GM18498 (cell line): ENCODE measurements around the gene SLC25A23.
"Not testable (repeated sequence)": the region's sequence is repeated elsewhere in the genome, so short reads cannot be mapped to it uniquely, and the experiment has no call there.

Source experiments
- ATAC-seq: cut with Tn5 transposase; IDR thresholded peaks from one replicate; pipeline ENCODE4 v1.9.1; 2021; ENCODE audit warnings: mild to moderate bottlenecking, moderate library complexity; ENCODE audit not compliant: unreplicated experiment

The SLC25A23 gene

GRCh38 chr19:6457958-6458694, 1.5 kb downstream of the SLC25A23 start:
- no peak for ATAC-seq

DNA sequence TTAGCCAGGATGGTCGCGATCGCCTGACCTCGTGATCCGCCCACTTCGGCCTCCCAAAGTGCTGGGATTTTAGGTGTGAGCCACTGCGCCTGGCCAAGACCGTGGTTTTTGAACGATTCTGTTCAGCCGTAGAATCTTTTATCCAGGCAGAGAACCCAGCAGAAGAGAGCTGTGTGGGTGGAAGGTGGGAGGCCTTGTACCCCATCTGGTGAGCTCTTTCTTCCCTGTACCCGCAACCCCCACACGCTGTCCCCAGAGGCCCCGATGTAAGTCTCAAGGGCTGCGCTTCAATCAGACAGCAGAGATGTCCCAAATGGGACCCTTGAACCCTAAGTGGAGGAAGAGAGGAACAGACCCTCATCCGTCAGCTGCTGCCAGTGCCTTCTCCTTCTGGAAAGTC, 3.7 kb downstream of the SLC25A23 start:
- no peak for ATAC-seq

DNA sequence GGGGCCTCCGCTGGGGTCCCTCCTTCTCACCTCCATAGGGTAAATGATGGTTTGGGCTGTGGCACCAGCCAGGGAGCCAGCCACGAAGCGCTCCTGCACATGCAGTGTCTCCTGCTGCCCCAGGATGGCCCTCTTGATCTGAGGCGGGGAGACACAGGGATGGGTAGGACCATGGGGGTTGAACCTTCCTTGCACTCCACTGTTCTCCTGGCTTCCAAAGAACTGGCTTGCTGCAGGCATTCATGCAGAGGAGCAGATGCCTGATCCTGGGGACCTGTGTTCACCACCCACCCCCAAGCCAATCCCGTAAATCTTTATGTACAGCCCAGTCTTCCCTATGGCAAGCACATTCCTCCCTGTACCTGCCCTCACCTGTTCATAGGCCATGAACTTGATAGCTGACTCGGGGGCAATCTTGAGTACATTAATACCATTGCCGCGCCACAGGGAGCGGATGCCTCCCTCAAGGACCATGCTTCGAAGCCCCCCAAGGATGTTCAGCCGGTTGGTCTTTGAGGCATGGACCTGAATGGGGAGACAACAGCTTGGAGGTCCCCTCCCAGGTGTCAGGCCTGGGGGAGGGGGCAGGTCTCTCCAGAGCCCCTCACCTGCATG, 5.5 kb downstream of the SLC25A23 start:
- no peak for ATAC-seq

GRCh38 chr19:6452899-6453298, 6.7 kb downstream of the SLC25A23 start:
- no peak for ATAC-seq

DNA sequence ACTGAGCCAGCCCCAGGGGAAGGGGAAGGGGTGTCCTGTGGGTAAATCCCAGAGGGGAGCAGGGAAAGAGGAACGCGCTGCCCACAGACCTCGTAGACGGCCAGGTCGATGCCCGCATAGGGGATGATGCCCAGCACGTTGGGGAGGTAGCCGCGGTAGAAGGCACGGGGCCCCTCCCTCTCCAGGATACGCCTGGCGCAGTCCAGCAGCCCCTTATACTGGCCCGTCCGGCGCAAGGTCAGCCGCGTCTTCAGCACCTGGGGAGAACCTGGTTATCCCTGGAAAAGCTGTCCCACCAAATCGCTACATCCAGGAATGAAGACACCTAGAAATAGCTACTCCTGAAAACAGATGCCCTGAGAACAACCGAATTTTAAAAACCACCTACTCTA, 7.4 kb downstream of the SLC25A23 start:
- ATAC-seq = no peak

DNA sequence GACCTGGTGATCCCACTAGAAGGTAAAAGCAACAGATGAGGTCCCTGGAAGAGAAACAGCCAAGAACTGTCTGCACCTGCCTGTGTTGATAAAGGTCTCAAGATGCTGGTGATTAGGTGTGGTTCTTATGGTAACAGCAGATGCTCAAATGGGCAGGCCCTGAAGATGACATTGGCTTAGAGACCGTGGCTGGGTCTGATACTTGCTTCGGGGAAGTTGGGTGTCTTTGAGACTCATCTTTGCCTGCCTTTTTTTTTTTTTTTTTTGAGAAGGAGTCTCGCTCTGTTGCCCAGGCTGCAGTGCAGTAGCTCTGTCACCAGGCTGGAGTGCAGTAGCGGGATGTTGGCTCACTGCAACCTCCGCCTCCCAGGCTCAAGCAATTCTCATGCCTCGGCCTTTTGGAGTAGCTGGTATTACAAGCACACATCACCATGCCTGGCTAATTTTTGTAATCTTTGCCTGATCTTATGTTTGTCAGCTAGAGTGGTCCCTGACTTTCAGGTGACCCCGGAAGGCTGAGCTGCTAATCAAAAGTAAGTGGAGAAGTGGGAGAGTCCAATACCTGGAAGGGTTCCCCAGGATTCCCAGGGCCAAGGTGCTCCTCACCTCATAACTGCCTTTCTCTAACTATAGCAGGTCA, 7.9 kb downstream of the SLC25A23 start:
- no peak for ATAC-seq

DNA sequence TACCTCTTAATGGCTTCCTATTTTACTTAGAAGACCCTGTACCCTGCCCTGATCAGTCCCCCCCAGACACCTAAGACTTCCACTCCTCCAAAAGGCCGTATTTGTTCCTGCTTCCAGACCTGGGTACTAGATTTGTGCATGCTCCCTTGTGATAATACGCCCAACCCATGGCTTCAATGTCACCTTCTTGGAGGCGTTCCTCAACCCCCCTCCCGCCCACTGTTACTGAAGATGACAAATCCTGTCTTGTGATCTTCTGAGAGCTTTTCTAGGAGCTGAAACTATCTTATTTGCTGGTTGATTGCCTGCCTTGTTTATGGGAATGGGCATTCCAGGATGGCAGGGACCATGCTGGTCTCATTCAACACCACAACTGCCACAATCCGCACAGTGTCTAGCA, 9.4 kb downstream of the SLC25A23 start:
- ATAC-seq = no peak

DNA sequence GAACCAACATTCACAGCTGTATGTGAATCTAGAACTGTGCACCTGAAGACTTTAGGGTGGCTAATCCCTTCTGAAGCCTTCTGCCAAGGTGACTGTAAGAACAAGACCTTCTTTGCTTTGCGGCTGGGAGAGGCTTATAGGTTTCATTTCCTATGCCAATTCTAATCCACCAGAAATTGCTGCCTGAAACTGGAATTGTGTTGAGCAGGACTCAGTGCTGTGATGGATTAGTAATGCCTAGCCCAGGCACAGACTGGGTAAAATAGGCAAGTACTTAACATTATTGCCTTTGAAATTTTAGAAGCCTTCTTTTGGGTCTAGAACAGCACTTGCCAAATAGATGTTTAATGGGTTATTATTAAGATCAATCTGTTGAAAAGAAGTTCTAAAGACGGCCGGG, 11.5 kb downstream of the SLC25A23 start:
- no peak for ATAC-seq

DNA sequence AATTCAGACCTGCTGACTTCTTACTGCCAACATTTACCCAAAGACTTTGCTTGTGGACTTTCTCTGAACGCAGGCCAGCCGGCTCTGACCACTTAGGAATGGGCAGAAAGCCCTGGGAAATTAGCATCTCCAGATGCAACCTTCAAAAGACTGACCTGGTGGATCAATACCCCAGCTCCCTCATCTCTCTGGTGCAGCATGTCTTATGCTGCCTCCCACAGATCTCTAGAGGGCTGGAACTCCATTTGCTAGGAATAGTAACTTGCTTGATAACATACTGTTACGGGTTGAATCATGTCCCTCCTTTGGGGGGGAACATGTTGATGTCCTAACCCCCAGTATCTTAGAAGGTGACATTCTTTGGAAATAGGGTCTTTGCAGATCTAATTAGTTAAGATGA, 13.1 kb downstream of the SLC25A23 start:
- ATAC-seq = no peak

- ATAC-seq = no peak
These were observed 15.6 kb downstream of the SLC25A23 start for GRCh38 chr19:6443986-6444385.

DNA sequence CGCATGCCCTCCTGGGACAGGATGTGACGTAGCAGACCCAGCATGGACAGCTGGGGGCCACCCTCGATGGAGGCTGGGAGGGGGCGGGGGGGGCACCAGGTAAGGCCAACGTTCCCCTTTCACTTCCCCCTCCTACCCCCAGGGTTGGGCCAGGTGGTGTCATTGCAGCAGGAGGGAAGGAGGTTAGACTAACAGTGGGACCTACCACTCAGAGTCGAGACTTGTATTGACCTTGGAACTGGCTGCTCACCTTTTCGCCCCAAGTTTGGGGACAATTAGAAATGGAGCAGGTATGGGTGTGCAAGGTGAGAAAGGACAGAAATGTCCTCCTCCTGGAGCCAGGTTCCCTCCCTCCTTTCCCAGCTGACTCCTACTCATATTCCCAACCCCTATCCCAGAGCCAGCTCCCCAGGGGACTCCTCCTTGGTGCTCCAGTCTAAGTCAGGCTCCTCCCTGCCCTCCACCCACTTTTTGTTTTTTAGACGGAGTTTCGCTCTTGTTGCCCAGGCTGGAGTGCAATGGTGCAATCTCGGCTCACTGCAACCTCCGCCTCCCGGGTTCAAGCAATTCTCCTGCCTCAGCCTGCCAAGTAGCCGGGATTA, 17.4 kb downstream of the SLC25A23 start:
- no peak for ATAC-seq

DNA sequence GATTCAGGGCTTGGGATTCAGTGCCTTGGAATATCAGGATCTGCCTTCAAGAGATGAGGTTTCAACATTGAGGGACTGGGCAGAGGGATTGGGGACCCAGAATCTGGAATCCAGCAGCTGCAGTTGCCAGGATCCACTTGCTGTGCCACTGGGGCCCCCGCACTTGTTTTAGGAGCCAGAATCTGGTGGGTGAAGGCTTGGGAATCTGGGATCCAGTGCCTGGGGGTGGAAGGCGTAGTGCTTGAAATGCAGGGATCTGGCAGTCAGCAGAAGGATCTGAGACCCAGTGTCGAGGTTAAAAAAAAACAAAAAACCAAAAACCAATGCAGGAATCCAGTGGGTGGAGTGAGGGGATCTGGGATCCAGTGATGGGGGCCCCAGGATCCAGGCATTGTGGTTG, 18.7 kb downstream of the SLC25A23 start:
- ATAC-seq = no peak

GRCh38 chr19:6439743-6440142, 19.8 kb downstream of the SLC25A23 start:
- ATAC-seq = no peak

- no peak for ATAC-seq
These were observed 25.9 kb downstream of the SLC25A23 start, which contains the start of gene SLC25A41 for GRCh38 chr19:6433663-6434062. Gene SLC25A41, minus strand, starts transcription at chr19:6433763. Its CDS starts 70 bp downstream, at chr19:6433693.

DNA sequence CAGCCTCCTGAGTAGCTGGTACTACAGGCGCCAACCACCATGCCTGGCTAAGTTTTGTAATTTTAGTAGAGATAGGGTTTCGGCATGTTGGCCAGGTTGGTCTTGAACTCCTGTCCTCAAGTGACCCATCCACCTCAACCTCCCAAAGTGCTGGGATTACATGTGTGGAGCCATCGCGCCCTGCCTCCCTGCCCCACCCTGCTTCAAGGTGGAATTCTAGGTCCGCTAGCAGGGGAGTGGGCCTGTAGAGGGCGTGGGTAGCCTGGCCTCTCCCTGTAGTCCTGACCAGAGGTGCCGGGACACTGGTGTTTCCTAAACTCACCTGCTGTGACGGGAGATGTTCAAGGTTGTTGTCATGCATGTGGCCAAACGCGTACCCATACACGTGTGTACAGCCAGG, 26.4 kb downstream of the SLC25A23 start:
- ATAC-seq = no peak

DNA sequence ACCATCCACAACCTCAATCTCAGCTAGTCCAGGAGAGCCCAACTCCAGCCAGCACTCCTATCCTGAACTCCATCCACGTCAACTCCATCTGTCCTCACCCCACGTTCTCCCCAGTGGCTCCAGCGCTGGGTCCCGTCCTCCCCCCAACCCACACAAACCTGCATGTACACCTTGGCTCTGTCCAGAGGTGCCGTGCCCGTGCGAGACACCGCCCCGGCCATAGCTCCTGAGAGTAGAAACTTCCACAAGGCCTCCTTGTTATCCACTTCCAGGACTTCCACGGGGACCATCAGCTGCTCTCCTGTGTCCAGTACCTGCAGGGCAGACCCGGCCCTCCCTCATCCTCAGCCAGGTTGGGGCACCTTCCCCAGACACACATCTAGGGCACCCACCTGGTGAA, 27.7 kb downstream of the SLC25A23 start:
- ATAC-seq = no peak

DNA sequence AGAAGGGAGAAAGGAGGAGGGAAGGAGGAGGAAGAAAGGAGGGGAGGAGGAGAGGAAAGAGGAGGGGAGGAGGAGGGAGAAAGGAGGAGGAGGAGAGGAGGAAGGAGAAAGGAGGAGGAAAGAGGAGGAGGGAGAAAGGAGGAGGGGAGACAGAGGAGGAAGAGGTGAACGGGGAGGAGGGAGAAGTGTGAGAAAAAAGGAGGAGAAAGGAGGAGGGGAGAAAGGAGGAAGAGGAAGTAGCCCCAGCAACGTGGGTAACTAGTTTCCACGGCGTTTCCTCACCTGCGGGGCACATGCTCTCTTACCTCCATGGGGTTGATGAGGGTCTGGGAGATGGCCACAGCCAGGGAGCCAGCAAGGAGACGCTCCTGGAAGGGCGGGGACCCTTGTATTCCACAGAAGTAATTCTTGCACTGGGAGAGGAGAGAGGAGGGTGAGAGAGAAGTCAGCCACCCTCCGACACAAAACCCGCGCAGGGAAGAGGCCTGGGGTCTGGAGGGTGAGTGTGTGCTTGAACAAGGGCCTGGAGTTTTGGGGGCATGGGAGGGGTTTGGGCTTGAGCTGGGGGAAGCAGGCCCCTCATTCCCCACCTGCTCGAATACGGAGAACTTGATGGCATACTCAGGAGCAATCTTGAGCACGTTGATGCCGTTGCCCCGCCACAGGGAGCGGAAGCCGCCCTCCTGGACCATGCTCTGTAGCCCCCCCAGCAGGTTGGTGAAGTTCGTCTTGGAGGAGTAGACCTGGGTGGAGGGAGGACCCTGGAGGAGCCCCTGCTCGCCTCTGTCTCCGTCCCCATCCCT, 30.0 kb downstream of the SLC25A23 start:
- ATAC-seq = no peak

- not testable (repeated sequence) for ATAC-seq
These were observed 30.7 kb downstream of the SLC25A23 start for GRCh38 chr19:6428692-6429418.

DNA sequence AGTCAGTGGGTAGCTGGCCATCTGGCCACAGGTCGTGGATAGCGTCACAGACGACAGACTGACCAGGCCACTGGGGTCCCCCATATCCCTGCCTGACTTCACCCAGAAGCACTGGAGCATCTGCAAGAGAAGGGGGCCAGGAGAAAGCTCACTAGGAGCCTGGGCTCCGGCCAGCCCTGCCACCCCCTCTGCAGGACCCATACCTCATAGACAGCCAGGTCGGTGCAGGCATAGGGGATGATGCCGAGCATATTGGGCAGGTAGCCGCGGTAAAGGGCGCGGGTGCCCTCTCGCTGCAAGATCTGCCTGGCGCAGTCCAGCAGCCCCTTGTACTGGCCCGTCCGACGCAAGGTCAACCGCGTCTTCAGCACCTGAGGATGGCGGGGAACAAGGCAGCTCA, 32.5 kb downstream of the SLC25A23 start:
- no peak for ATAC-seq
